GM21576 (cell line): ENCODE measurements around the gene NKAIN2.
"Not testable (repeated sequence)": the region's sequence is repeated elsewhere in the genome, so short reads cannot be mapped to it uniquely, and the experiment has no call there.

Experiments
- ATAC-seq: cut with Tn5 transposase; IDR thresholded peaks from one replicate; pipeline ENCODE4 v1.9.1; 2021; ENCODE audit warnings: mild to moderate bottlenecking, moderate library complexity; ENCODE audit not compliant: unreplicated experiment

NKAIN2 gene

DNA sequence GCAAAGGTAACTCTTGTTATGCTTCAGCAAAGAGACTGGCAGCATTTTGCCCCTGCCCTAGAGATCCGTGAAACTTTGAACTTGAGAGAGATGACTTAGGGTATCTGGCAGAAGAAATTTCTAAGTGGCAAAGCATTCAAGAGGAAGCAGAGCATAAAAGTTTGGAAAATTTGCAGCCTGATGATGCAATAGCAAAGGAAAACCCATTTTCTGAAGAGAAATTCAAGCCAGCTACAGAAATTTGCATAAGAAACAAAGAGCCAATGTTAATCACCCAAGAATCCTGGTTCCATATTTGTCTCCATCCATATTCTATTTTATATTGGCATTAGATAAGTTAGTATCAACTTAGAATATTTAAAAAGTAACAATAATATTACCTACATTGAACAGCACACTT lies 934.1 kb downstream of the NKAIN2 start:
- ATAC-seq, result not testable (repeated sequence)

DNA sequence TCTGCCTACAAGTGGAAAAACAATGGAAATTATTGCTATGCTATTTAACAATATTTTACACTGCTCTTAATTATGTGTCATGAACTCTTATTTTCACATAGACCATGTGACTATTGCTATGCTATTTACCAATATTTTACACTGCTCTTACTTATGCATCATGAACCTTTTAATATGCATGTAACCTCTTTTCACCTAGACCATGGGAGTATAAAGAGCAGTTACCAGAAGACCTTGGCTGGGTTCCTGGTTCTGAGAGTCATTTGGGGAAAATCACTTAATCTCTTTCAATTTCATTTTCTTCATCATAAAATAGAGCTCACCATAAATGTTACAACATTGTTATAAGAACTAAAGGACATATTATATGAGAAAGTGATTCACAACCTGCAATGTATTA lies 934.8 kb downstream of the NKAIN2 start:
- no peak for ATAC-seq

DNA sequence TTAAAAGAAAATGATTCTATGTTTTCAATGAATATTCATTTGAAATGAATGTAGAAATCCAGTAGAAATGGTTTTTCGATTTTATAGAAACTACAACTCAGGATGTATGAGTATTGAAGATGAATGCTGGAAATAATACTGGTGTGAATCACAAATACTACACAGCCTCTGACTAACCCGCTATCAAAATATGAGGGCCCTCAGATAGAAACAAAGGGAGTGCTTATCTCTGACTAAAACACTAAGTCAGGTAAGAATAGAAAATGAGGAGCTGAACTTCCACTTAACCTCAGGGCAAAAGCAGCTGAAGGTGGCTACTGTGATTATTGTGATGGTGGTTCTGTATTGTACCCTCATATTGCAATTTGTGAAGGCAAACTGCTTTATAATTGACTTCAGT lies 937.7 kb downstream of the NKAIN2 start:
- ATAC-seq, result no peak

DNA sequence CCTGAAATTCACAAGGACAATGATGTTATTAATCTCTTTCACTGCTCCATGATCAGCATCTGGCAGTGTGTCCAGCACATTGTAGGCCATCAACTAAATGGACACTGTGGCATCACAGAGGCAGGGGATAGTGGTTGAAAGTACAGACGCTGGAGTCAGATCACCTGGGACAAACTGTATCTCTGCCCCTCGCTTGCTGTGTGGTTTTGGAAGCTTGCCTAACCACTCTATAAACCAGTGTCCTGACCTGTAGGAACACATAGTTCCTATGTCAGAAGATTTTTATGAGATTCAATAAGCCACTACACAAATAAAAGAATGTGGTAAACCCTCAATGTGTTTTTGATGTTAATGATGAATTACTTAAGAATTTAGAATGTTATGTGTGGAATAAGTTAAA lies 939.3 kb downstream of the NKAIN2 start:
- no peak for ATAC-seq

DNA sequence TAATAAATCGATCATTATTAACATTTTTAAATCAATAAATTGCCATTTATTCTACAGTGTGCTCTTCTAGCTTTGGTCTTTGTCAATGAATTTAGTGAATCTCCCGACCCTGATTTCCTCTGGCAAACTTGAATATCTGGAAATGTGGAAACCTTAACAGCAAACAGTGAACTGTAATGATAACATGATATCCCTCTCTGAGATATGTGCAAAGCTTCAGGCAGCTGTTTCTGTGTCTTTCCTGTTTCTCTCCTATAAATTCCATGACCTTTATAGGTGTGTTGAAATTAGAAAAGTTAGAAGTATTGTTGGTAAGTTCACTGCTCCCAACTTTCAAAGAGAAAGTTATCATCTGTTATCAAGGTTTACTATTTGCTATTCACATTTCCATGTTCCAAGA lies 939.8 kb downstream of the NKAIN2 start:
- ATAC-seq, result no peak

DNA sequence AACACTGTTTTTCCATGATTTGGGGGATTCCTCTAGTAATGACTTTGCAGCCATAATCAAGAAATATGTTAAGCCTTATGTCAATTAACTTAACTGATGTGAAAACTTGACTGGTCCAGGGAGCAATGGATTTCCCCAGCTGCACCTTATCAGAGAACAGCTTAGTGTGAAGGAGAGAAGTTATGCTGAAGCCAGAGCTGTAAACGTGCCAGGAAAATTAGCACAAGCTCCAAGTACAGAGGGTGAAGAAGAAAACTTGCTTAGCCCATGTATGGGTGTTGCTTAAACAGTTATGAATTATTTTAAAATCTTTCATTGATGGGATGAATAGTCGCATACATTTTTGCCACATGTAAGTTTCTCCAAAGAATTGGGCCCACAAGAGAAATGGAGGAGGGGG lies 943.7 kb downstream of the NKAIN2 start:
- no peak for ATAC-seq

DNA sequence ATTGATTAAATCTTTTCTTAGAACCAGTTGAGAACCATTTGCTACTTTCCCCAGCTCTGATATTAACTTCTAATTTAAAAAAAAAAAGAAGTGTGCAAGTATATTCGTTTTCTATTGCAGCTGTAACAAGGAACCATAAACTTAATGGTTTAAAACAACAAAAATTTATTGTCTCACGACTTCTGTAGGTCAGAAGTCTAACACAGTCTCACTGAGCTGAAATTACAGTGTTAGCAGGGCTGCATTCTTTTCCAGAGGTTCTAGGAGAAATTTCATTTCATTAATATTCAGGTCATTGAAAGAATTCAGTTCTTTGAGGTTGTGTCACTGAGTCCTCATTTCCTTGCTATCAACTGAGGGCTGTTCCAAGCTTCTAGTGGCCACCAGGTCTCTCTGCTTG lies 945.1 kb downstream of the NKAIN2 start:
- ATAC-seq, result no peak

DNA sequence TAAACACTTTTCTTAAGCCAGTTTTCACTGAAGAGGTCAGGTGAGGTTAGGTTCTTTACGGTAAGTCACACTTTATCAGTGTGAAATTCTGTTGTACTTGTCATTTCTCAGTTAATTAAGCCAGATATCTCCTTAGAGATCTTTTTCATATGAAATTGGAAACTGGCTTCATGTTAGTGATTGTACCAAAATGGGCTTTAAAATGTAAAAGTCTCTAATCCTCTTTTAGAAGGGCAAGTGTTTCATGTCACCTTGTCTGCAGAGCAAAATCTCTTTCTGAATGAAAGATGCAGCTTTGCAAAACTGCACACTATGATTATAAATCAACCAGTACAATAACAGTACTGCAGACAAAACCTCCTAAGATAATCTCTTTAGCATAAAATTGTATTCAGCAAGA lies 949.3 kb downstream of the NKAIN2 start:
- no peak for ATAC-seq

DNA sequence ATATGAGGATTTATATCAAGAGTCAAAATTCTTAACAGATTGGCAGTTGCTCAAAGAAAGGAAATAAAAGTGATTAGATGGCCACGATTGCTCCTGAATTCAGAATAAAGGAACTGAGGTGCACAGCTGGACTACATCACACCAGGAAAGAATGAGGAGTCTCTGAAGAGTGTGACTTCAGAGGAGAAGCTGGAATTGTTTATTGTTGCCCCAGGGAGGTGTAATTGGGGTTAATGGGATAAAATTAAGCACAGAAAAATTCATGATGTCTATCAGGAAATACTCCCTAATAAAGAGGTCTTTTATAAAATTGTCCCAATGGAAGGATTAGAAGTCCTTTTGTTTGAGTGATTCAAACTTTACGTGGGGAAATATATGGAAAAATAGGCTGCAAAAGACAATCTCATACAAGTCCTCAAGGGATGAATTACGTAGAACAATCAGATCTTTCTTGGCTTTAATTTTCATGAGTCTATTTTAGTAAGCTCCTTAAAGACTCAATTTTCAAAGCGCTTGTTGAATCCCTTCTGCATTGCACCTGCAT lies 950.0 kb downstream of the NKAIN2 start:
- no peak for ATAC-seq

DNA sequence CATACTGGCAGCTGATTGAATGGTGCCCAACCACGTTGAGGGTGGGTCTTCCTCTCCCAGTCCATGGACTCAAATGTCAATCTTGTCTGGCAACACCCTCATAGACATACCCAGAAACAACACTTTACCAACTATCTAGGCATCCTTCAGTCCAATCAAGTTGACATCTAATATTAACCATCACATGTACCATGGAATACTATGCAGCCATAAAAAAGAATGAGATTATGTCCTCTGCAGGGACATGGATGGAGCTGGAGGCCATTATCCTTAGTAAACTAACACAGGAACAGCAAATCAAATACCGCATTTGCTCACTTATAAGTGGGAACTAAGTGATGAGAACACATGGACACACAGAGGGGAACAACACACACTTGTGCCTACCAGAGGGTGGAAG lies 951.7 kb downstream of the NKAIN2 start:
- no peak for ATAC-seq

DNA sequence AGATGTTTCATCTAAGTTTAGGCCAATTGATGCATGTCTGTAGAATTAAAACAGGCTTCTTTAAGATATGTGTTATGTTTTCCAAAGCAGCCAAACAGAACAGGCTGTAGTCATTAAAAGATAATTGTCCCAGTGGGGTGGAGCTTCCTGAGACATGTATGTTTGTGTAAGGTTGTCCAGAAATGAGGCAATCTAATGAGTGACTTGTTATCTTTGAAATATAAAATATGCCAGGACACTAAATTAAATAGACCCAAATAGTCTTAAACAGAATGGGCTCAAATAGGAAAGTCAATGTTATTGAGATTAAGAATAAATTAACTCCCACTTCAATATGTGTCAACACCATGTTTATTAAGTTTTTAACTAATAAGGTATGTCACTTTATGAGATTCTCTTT lies 953.9 kb downstream of the NKAIN2 start:
- no peak for ATAC-seq

DNA sequence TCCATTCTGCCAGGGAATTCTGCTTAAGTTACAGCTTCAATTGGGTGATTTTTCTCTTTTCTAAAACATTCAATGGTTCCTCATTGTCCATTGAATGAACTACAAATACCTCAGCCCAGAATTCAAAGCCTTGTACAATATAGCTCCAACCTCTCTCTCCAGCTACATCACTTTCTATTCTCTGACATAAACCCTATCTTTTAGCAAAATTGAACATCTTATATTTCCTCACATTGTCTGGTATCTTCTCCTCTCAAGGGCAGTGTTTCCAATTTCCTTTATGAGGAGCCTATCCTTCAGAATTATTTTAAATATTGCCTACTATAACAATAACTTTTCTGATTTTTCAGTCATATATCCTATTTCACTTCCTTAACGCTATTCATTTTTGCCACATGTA lies 955.0 kb downstream of the NKAIN2 start:
- no peak for ATAC-seq

DNA sequence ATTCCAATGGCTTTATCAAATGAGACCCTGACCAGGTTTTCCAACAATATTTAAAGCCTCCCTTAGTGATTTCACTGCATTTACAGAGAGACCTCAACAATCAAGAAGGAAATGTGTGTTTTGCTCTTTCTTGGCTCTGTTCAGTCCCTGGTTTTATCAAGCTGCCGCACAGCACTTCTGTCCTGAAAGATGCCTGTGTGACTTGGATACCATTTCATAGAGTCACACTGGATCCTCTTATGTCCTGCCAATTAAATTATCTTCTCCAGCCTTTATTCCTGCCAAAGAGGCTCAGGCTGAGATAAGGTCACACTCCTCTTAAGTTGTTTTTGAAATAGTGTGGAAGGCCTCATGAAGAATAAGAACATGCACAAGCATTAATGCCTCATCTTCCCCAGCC lies 961.6 kb downstream of the NKAIN2 start:
- ATAC-seq, result no peak

DNA sequence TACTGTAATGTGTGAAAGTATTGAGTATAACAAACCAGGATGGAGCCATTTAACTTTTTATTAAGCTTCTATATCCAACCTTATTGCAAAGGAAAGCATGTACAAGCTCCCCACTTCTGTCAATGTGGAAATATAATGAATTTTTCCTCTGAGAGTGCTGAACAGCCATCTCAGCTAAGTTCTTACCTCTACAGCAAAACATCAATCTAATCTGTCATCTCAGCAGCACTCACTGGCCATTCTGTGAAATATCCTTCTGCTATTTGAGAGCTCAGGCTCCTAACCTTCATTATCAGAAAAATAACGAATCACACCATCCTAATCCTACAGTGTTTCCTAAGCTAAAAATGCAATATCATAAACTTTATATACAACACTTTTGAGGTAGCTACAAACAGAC lies 964.6 kb downstream of the NKAIN2 start:
- ATAC-seq, result no peak

DNA sequence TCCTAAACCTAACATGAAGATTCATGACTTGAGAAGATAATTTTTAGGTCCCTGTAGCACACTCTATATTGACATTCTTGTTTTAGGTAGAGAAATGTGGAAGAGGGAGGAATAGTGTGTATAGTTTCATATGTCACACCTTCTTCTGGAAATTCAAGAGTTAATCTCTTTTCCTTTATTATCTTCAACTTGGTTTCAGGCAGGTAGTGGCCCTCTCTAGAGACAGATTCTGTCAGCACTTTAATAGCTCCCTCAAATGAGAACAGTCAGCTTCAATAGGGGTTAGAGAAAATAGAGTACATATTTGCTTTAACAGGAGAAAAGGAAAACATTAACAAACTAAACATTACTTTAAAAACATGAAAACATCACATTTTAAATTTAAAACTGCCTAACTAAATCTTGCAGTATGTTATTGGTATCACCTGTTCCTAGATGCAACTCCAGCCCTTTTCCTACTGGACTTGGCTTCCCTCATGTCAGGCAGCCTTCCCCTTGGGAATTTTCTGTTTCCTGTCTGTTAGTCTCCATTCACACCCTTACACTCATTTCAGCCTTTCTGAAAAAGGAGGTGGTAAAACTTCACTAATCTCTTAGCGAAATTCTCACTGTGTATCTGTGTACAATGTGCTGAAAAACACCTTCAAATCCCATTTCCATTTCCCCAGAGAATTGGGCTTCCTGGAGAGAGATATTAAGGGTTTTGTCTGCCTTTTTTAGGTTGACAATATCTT lies 966.3 kb downstream of the NKAIN2 start:
- ATAC-seq, result no peak

DNA sequence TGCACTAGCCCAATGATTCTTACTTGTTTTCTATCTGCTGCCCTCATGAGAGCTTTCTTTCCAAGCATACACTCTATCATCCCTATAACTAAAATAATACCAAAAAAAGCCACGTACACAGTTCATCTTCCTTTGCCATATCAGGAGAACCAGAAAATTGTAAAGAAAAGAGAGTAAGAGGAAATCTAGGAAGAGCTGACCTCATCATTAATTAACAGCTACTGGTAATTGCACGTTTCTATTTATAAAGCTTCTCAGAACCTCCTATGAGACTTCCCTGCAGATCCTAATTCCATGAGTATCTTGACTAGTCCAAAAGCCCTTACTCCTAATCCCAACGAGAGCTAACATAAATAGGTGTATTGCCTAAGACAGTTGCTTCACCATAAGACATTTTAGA lies 967.1 kb downstream of the NKAIN2 start:
- ATAC-seq, result no peak

DNA sequence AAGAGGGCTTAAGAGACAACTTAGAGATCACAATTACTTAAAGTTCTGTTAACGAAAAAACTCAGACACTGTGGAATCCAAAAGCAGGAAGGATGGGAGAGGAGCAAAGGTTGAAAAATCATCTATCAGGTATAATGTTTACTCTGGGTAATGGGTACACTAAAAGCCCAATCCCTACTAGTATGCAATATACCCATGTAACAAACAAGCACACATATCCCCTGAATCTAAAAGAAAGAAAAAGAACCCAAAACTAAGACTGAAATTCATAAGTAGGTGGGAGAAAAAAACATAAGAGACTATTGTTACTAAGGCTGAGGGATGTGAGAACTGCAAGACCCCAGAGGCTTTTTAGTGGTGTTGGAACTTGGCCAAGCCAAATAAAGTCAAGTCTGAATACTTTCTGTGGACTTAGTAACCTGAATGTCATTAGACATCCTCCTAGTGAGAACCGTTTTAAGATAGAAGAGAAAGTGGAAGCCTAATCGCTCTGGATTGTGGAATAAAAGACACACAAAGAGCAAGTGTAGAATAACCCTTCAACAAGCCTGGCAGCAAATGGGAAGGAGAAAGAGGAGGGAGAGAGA lies 969.2 kb downstream of the NKAIN2 start:
- no peak for ATAC-seq

DNA sequence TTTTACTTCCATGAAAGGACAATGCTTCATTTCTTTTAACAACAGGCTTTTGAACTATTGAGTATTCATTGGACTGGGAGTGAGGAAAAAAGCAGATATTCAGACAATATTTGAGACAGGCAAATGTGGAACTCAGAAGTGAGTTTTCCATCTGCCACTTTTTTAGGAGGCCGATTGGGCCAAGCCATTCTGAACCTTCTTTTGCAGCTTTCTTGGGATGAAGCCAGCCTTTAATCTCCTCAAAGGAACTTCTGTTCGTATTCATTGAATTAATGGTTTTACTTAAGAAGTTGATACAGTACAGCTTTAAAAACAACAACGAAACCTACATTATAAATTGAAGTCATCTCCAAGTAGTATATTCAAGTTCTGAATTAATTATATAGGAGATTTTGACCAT lies 971.5 kb downstream of the NKAIN2 start:
- ATAC-seq, result no peak

DNA sequence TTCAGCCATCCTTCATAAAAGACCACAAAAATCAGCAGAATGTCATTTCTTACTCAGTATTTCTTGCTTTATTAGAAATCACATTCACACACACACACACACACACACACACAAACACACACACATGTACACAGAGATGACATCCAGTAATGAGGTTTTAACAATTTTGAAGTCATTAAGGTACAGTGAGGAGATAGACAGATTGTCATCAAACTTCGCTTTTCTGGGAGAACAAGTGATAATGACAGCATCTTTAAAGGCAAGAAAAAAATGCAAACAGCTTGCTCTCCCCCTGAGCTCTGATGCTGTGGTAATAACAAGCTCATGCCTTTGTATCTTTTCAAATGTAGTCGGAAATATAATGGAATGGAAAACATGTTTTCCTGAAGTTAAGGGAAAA lies 974.2 kb downstream of the NKAIN2 start:
- no peak for ATAC-seq

DNA sequence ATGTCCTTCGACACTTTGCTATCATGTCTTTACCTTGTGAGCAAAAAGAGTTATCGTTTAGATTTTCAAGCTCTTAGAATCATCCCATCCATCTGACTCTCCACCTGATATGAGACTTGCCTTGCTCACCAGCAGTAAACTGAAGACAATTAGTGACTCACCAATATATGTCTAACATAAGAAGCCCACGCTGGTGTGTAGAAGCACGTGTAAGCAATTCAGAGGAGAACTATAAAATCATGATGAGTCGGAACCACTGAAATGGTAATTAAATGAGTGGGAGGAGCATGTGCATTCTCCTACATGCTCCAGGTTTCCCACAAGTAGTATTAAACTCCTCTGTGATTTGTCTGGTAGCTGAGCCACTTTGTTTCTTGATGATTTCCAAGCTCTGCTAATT lies 977.0 kb downstream of the NKAIN2 start:
- no peak for ATAC-seq

DNA sequence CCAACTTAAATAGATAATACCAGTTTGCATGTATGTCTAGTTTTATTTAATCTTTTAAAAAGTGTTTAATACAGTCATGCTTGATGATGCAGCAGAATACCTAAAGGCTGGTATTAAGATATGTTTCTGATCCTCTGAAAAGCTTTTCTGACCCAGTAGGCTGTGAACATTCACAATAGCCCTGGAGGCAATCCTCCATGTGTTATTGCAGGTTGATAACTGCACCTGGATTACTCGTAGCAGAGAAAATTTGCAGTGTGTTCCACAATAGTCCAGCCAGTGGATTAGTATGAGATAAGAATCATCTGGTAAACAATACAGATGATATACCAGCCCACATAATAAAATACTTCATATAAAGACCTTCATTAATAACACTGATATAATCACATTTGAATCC lies 979.7 kb downstream of the NKAIN2 start:
- ATAC-seq, result no peak

DNA sequence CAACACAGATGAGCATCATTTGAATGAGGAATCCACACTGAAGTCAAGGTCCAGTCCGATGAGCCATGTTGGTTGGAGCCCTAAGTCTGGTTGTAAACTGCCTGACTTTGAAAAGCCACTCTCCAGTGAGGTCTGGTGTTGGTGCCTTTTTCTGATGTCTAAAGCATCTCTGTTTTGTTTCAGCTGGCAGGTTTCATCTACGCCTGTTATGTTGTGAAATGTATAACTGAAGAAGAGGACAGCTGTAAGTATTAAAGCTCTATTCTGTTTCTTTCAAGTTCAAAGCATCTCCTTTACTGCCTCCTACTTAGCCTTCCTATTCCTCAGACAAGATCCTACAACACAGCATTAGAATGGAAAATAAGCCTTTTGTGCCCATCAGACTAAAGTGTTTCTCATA lies 987.5 kb downstream of the NKAIN2 start:
- ATAC-seq, result no peak

DNA sequence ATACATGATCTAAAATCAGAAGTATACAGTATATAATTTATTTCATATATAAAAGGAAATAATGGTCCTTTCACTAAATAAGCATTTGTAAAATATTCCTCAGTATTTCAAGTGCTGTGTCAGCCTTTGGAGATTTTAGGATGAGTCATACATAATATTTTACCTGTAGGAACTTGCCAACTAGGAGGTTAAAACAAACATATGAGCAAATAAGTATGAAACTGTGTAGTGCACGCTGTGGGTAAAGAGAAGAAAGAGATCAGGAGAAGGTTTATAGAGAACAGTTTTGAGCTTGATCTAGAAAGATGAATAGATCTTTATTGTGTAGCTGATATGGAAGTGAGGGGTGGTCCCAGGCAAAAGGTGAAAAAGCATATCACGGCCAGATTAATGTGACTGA lies 988.7 kb downstream of the NKAIN2 start:
- no peak for ATAC-seq
